HG03565 (cell line): ENCODE results near the gene SRBD1.

Experiments
- ATAC-seq: cut with Tn5 transposase; IDR thresholded peaks from one replicate; pipeline ENCODE4 v1.9.1; 2021; ENCODE audit warnings: mild to moderate bottlenecking, moderate library complexity; ENCODE audit not compliant: unreplicated experiment

The SRBD1 gene

DNA sequence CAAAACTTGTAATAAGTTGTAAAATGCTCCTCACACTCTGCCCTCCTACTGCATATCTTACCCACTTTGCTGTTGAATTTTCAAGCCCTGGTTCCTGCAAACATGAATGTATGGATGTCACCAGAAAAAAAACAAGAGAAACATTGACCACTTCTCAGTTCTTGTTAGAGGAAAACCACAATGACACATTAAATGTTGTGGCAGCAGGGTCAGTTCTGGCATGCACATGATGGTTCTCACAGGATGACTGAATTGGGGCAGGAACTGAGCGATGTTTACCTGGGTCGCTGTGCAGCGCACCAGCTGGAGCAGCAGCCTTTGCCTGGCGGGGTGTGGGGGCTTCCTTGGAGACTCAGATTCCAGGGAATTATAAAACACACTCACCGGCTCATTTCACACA, 26.4 kb upstream of the SRBD1 start:
- ATAC-seq = no peak

DNA sequence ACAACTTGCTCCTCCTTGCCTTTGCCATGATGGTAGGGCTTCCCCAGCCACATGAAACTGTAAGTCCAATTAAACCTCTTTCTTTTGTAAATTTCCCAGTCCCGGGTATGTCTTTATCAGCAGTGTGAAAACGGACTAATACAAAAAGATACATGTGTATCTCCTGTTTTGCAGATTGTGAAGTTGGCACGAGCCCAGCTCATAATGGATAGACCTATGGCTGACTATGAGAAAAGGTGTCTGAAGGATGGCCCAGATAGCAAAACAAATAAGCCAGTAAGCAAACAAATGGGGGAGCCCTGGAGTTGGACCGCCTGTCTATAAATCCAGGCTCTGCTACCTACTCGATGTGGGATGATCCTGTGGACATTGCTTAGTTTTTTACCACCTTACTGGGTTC, 24.9 kb upstream of the SRBD1 start:
- ATAC-seq = no peak

DNA sequence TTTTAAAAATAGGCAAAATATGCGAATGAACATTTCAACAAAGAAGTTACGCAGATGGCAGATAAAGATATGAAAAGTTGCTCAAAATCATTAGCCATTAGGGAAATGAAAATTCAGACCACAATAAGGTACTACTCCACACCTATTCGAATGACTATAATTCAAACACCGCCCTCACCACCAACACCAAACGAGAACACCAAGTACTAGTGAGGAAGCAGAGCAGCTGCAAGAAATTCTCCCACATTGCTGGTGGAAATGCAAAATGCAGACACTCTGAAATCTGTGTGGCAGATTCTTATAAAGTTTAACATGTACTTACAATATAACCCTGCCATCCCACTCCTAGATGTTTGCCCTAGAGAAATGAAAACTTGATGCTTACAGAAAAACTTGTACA, 23.2 kb upstream of the SRBD1 start:
- no peak for ATAC-seq

DNA sequence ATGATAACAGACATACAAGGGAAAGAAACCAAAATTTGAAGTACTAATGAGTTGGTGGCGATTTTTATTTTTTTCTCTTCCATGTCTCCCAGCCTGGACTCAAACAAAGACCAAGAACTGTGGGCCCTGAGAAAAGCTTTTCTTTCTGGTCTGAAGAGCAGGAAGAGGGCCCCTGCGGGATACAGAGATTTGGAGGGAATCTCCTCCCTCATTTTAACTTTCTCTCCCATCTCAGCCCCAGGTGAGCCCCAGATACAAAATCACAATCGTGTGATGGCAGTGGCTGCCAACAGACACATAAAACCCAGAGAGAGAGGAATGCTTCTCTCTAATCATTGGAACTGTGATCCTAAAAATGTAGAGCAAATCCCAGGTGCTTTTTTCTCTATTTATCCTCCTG, 20.9 kb upstream of the SRBD1 start:
- ATAC-seq = no peak

DNA sequence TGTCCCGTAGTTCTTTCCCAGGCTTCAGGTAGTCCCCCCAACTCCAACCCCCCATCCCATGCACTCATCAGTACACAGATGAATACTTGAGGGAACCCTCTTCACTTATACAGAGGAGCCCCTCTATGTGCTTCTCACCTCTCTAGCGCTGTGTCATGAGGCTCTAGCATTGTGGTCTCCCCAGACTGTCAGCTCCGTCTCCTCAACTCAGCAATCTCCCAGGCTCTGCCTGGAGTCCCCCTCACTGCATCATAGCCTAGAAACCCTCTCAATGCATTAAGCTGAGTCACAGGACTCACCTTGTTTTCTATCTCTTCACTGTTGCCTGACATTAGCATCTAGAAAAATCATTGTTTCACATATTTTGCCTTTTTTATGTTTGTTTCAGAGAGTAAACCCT, 20.3 kb upstream of the SRBD1 start:
- ATAC-seq = no peak

DNA sequence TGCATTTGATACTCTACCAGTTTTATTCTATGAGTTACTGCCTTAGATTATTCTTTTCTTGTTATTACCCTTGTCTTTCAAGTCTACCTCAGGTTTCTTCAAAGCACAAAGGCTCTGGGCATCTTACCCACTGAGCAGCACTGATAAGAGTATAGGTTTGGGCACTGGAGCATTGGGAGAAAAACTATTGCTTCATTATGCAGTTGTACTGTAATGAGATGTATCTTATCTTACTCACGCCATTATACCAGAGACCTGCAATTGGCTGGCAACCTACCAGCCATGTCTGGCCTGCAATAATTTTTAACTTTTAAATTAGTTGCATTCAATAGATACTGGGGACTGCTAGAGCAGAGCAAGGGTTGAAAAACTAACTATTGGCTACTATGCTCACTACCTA, 18.9 kb upstream of the SRBD1 start:
- ATAC-seq = no peak

DNA sequence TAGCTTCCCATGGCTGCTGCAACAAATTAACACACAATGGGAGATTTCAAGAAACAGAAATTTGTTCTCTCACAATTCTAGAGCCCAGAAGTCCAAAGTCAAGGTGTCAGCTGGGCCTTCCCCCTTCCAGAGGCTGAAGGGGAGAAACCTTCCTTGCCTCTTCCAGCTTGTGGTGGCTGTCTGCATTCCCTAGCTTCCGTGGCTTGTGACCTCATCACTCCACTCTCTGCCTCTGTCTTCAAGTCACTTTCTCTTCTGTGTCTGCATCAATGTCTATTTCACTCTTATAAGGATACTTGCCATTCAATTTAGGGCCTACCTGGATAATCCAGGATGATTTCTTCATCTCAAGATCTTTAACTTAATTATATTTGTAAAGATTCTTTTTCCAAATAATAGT, 16.8 kb upstream of the SRBD1 start:
- ATAC-seq = no peak

DNA sequence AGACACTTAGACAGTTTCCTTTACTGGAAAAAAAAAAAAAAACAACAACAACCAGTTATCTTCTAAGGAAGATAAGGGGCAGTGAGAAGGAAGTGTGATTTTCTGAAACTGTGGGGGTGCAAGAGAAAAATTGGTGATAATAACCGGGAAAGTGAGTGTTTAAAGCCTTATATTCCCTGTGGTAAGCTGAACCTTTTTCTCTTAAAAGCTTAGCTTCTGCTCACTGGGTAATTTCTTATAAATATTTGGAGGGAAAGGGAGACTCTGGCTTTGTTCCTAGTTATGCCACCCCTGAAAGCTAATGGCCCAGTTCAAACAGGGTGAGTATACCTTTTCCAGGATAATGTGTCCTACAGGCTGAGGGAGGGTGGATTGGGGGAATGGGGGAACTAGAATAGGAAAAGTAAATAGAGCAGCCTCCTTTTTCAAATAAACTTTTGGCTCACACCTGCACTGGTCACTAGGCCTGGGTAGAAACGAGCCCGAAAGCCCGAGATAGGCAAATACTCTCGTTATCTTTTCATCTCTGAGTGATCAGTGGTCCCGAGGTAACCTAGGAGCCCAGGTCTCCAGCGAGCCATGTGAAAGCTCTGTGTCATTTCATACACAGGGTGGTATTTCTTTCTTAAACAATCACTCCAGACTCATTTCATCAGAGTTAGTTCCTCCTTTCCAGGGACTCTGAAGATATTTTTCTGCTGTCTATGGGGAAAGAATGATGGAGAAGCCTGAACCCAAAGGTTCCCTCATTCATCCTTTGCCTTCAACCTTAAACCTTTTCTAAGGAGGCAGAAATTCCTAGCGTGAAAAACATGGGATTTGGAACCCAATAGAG, 15.5 kb upstream of the SRBD1 start:
- no peak for ATAC-seq

DNA sequence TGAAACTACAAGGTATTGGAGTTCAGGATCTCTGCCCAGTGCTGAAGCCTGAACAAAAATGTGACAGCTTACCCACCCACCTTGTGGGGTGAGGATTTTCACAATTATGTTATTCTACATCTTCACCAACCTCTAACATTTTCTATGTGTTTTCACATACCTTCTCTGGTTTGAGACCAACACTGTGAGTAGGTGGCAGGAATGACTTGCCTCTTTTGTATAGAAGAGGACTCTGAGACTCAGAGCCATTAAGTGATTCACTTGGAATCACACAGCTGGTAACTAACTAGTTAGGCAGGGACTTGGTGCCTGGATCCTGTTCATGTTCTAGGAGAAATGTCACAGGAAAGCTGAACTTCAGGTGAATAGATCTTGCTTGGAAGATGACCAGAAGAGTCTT, 14.8 kb upstream of the SRBD1 start:
- ATAC-seq = no peak

DNA sequence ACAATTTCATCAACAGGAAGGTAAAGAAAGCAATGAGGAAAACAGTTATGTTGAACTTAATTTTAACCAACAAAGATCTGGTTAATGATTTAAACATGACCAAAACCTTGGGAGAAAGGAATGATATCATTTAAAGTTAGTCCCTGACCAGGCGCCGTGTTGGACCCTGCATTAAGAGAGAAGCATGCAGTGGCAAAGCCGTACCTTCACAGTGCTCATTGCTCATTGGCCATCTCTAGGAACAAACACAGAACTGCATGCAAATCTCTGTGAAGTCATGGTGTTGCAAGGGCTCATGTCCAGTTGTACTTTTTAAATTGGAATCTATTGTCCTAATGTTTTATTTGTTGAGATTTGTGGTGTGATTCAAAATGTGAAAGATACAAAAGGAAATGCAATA, 12.0 kb upstream of the SRBD1 start:
- no peak for ATAC-seq

DNA sequence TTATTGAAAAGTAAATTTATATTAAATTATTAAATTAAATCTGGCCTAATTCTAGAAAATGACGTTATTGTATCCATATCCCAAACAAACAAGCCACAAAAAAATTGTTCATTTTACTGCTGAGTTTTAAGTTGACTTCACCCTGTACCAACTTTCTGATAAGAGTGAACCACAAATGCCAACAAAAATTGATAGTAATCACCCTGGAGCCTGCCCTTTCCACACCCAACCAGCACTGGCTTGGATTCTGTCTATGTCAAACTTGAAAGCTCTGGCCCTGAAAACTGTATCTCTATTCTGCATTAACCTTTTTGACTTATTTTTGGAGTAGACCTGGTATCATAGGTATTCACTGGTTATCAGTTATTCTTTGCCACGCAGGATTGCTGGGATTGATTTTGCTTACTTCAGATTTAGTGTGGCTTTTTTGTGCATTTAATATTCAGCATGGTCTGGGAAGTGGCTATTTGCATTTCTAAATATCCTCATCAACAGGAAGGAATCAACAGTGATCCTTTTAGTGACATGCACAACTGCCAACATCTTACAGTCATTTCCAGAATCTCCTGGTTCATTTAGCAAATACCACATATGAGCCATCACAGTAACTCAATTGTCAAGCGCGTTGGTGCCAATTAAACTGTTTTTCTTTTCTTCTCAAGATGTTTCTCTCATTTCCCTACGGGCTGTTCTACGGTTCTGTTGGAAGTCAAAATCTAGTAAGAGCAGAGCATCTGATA, 11.4 kb upstream of the SRBD1 start:
- no peak for ATAC-seq

DNA sequence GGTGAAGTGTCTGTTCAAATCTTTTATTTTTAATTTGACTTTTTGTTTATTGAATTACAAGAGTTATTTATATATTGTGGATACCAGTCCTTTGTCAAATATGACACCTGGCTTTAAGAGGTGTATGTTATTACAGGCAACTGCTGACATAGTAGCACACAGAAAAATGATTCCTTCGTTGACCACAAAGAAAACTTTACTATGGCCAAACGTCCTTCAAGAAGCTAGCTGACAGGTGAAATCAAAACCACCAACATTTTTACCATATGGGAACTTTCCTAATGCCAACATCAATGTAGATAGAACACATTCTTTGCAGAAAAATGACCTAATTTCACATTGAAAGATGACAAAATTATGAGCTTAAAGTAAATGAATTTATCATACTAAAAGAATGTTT, 6.4 kb upstream of the SRBD1 start:
- ATAC-seq = no peak

DNA sequence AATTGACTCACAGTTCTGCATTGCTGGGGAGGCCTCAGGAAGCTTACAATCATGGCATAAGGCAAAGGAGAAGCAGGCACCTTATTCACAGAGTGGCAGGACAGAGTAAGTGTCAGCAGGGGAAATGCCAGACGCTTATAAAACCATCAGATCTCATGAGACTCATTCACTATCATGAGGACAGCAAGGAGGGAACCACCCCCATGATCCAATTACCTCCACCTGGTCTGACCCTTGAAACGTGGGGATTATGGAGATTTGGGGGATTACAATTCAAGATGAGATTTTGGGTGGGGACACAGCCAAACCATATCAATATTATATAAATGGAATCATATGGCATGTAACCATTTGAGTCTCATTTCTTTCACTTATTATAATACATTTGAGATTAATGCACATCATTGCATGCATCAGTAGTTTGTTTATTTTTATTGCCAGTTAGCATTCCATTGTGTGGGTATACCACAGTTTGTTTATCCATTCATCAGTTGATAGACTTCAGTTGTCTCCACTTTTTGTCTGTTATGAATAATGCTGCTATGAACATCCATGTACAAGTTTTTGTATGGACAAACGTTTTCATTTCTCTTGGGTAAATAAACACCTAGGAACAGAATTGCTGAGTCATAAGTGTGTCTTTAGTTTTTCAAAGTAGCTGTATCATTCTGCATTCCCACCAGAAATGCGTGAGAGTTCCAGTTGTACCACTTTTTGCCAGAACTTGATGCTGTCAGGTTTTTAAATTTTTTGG, 5.8 kb upstream of the SRBD1 start:
- no peak for ATAC-seq

DNA sequence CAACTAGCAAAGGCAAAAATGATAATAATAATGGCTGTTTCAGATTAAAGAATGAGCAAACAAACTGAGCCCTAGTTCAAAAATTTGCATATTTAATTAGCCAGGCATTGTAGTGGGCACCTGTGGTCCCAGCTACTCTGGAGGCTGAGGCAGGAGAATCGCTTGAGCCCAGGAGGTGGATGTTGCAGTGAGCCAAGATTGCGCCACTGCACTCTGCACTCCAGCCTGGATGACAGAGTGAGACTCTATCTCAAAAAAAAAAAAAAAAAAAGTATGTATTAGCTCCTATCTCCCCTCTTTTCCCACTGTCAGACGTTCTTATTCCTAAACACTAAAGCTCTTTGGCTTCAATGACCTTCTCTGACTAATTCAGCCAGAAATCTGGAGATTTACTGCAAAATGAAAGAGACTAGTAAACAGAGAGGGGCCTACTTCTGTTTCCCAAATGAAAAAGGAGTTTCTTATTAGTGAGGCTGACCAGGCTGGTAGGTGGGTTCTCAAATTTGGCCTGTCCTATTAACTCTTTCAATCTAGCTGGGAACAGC, 3.9 kb upstream of the SRBD1 start:
- no peak for ATAC-seq

DNA sequence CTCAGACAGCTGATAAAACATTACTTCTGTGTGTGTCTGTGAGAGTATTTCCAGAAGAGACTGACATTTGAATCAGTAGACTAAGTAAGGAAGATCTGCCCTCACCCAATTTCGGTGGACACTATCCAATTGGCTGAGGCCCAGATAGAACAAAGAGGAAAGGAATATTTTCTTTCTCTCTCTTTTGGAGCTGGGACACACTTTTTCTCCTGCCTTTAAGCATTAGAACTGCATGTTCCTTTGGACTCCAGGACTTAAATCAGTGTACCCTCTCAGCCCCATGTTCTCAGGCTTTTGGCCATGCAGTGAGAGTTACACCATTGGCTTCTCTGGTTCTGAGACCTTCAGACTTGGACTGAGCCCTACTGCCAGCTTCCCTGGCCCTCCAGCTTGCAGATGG, 3.3 kb upstream of the SRBD1 start:
- no peak for ATAC-seq

DNA sequence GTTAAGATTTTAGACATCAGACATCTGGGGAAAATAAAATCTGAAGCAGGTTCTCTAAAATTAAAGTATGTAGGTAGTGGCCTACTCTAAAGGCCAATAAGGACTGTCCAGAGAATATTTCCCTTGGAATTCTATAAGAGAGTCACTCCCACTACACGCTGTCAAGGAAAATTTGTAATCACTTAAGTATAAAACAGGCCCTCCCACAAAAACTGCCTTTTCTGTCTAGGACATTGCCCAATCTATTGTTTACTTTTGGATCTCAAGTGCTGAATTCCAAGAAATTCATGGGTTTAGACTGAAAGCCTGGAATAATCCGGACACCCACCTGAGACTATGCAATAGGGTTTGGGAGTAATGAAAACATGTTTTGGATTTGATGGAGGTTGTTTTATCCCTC, 1.7 kb upstream of the SRBD1 start:
- ATAC-seq = no peak

DNA sequence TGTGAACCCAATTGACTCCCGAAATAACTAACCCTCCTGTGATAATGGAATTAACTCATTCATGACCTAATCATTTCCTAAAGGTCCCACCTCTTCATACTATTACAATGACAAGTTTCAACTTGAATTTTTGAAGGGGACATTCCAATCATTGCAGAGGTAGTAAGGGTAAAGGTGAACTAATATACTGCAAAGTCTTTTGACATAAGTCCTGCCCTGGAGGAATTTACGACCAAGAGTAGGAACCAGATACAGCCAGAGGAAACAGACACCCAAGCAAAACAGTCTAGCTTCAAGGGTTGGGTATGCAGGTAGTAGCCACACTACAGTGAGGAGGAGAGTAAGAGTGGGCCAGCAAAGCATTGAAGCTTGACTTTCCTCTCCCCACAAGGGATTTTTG, 1.2 kb upstream of the SRBD1 start:
- no peak for ATAC-seq

DNA sequence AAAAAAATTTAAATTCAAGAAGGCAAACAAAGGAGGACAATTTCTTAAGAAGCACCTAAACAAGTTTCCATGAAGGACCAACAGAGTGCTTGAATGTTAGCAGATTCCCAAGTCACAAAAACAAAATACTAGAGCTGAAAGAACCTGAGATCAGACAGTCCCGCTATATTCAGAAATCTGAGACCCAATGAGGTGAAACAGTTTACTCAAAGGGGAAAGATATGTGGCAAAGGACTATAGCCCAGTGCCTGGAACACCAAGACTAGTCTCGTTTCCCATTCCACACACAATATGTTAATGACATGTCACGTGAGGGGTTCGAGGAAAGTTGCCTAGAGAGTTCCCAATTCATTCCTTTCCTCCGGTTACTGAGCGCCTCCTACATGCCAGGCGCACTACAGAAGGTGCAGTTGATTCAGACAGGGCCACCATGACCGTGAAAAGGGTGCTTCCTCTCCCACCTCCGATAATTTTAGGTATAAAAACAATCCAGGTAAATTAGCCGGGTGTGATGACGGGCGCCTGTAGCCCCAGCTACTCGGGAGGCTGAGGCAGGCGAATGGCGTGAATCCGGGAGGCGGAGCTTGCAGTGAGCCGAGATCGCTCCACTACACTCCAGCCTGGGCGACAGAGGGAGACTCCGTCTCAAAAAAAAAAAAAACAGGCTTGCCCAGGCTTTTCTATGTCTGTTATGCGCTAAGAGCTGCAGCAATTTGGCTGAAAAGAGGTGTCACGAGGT, 617 bp downstream of the SRBD1 start:
- ATAC-seq = peak; percentile 23

DNA sequence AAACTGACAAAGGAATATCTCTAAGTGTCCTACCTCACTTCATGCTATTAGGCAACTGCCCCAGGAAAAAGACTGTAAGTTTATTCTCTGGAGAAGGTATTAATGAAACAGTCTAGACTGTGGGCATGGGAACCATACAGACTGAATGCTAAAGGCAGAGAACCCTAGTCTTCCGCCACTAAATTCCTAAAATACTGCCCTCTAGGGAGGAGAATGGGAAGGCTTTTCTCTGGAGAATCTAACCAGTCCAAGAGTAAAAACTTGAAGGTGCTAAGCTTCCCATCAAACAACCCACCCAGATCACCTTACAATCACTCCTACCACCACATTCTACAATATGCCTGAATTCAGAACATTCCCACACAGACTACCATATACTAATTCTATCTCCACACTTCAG, 3.4 kb downstream of the SRBD1 start:
- ATAC-seq = no peak

DNA sequence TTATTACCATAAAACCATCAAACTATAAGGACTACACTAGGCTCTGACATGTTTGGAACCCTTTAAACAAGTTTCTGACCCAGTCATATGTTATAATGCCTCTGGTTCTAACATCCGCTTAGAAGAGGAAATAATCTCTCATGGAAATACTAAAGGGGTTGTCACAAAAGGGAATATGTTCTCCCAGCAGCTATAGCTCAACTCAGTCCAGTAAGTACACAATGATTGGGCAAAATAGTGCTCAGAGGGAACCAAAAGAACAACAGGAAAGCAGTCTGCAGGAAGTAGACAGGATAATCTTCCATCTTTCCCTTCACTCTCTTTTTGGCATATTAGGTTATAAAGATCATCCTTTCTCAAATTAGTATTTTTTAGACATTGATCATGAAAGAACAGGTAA, 4.3 kb downstream of the SRBD1 start:
- ATAC-seq = no peak

DNA sequence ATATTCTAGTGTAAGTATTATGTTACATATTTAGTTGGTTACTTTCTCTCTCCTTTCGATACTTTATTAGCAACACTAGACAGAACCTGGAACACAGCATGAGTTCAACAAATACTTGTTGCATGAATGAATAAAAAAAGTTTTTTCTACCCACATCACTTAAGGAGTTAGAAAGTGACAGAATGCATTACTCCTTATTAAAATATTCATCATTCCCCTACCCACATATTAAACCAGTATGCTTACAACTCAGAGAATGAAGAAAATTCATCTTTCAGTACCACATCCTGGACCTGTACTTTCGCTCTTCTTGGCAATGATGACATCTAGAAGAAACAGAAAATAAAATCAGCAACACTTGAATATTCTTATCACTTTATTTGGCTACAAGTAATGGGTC, 6.0 kb downstream of the SRBD1 start:
- ATAC-seq = no peak
